ENCODE data around the gene LTB4R2. TPM values are rescaled to one million over a fixed set of nuclear protein-coding genes. Genes with fewer than 3 reads are reported as not detected.

Gene LTB4R2
- total and polyA plus RNA-seq, 7 donors = under 0.01 to 5.5 (median 3.6) TPM; not detected in 1

GRCh38 chr14:24300326-24300980, 9.5 kb upstream of the LTB4R2 start:
- no peaks in the 10 kb centered on the region for H3K9me3 ChIP-seq
- H3K4me1 ChIP-seq = peaks cover 0 to 31% (median 25%) of the 10 kb centered on the region in 4 donors
- peaks cover 34 to 55% (median 47%) of the 10 kb centered on the region in 4 donors for H3K36me3 ChIP-seq
- intact Hi-C loops (cut with DNase I) = no loop called here
- no peak for DNase-seq
- peak overlapping the region; percentile 67 to 81 (median 76) for H3K4me3 ChIP-seq
- WGBS, 2 donors = 18 to 30% methylated on average over 16 of the region's 16 CpGs
- H3K27ac ChIP-seq = peak overlapping the region; percentile 79 to 88 (median 86)
- no peaks in the 10 kb centered on the region for H3K27me3 ChIP-seq
- TF ChIP-seq CTCF (IDR thresholded peaks at IDR 0.05) = no peak
- no peak for TF ChIP-seq POLR2A (IDR thresholded peaks at IDR 0.05)
- no peak for TF ChIP-seq EP300 (IDR thresholded peaks at IDR 0.05)
- no peak for TF ChIP-seq POLR2AphosphoS5 (IDR thresholded peaks at IDR 0.05)

GRCh38 chr14:24304019-24304387, 5.9 kb upstream of the LTB4R2 start:
- DNase-seq = no peak
- peaks cover 0 to 28% (median 20%) of the 10 kb centered on the region in 4 donors for H3K4me1 ChIP-seq
- H3K27ac ChIP-seq = no peak overlapping the region
- TF ChIP-seq POLR2AphosphoS5 (IDR thresholded peaks at IDR 0.05) (no peak), CTCF (IDR thresholded peaks at IDR 0.05) (no peak), POLR2A (IDR thresholded peaks at IDR 0.05) (no peak), EP300 (IDR thresholded peaks at IDR 0.05) (no peak)
- no peaks in the 10 kb centered on the region for H3K9me3 ChIP-seq
- no peak overlapping the region for H3K4me3 ChIP-seq
- H3K27me3 ChIP-seq = no peaks in the 10 kb centered on the region
- intact Hi-C loops (cut with DNase I) = no loop called here
- WGBS, 2 donors = 97% methylated on average over 11 of the region's 11 CpGs
- peaks cover 43 to 64% (median 44%) of the 10 kb centered on the region in 4 donors for H3K36me3 ChIP-seq

- Histone ChIP-seq H3K4me3 (no peak overlapping the region), H3K9me3 (no peaks in the 10 kb centered on the region), H3K36me3 (peaks cover 39 to 54% (median 40%) of the 10 kb centered on the region in 4 donors), H3K27me3 (no peaks in the 10 kb centered on the region), H3K4me1 (peaks cover 0 to 31% (median 29%) of the 10 kb centered on the region in 4 donors), H3K27ac (no peak overlapping the region)
- TF ChIP-seq POLR2A (IDR thresholded peaks at IDR 0.05) (no peak), POLR2AphosphoS5 (IDR thresholded peaks at IDR 0.05) (no peak), CTCF (IDR thresholded peaks at IDR 0.05) (no peak), EP300 (IDR thresholded peaks at IDR 0.05) (no peak)
- intact Hi-C loops (cut with DNase I) = no loop called here
- 76 to 83% methylated on average over 11 of the region's 11 CpGs for WGBS, 2 donors
- DNase-seq = no peak
Observed at GRCh38 chr14:24307156-24307574, 2.8 kb upstream of the LTB4R2 start.

- intact Hi-C loops (cut with DNase I) = no loop called here
- no peak within 1 kb of the TSS for H3K27ac ChIP-seq
- no peaks in the 10 kb centered on the region for H3K27me3 ChIP-seq
- H3K4me1 ChIP-seq = peaks cover 0 to 31% (median 29%) of the 10 kb centered on the region in 4 donors
- H3K4me3 ChIP-seq = no peak within 1 kb of the TSS
- H3K9me3 ChIP-seq = no peaks in the 10 kb centered on the region
- peak; percentile 77 for DNase-seq
- peaks cover 33 to 48% (median 35%) of the 10 kb centered on the region in 4 donors for H3K36me3 ChIP-seq
- TF ChIP-seq CTCF (IDR thresholded peaks at IDR 0.05) (peak; percentile 58 to 93 (median 78)), EP300 (IDR thresholded peaks at IDR 0.05) (no peak), POLR2AphosphoS5 (IDR thresholded peaks at IDR 0.05) (no peak), POLR2A (IDR thresholded peaks at IDR 0.05) (no peak)
- 34 to 53% methylated on average over 6 of the region's 6 CpGs for WGBS, 2 donors
Observed at GRCh38 chr14:24307575-24308341, 2.2 kb upstream of the LTB4R2 start, which contains the start of gene CIDEB. Gene CIDEB (minus strand): TSS chr14:24307977. CDS start chr14:24307858, 119 bp downstream.

All from sigmoid colon (tissue), 7 donors.